HL-60 (cell line): ENCODE results near the gene AGAP1.

Experiments
- DNase-seq, 2 experiments: peaks; one replicate each; pipeline ENCODE4 v3.0.0-alpha.2; 2010 to 2020; ENCODE audit warnings: low read depth in 1 of 2, low spot score in 1 of 2
- H3K27ac ChIP-seq: fragments of 250-450 bp; sonication (Bioruptor Pico); replicated peaks from 2 replicates; pipeline ENCODE4 v1.5.1; 2020; ENCODE audit warnings: mild to moderate bottlenecking, moderate library complexity
- H3K27me3 ChIP-seq: fragments of 250-450 bp; sonication (Bioruptor Pico); 2 replicates; pipeline ENCODE4 v1.5.1; 2021; ENCODE audit warnings: mild to moderate bottlenecking, moderate library complexity; ENCODE audit not compliant: insufficient read depth, poor library complexity, severe bottlenecking
- H3K4me3 ChIP-seq: replicated peaks from 2 replicates; pipeline ENCODE4 v1.5.1; 2011; ENCODE audit warnings: mild to moderate bottlenecking, control low read depth, low read length; ENCODE audit not compliant: insufficient read depth
- GABPA ChIP-seq: IDR thresholded peaks from 2 replicates; pipeline ENCODE4 v1.6.1; 2012; ENCODE audit warnings: low read depth
- POLR2AphosphoS5 ChIP-seq: IDR thresholded peaks from 2 replicates; pipeline ENCODE4 v1.6.1; 2012; ENCODE audit warnings: low read depth
- SPI1 ChIP-seq: IDR thresholded peaks from 2 replicates; pipeline ENCODE4 v1.6.1; 2012; ENCODE audit warnings: low read depth, mild to moderate bottlenecking, borderline replicate concordance
- TF ChIP-seq, protein P1 (sequence below): IDR thresholded peaks from one replicate; pipeline ENCODE4 v1.5.1; 2011; ENCODE audit warnings: low read length, control low read depth, inconsistent platforms; ENCODE audit not compliant: insufficient read depth
- TF ChIP-seq, protein P2 (sequence below): IDR thresholded peaks from 2 replicates; pipeline ENCODE4 v1.6.1; 2012; ENCODE audit warnings: low read depth; ENCODE audit not compliant: insufficient replicate concordance

Gene AGAP1

DNA sequence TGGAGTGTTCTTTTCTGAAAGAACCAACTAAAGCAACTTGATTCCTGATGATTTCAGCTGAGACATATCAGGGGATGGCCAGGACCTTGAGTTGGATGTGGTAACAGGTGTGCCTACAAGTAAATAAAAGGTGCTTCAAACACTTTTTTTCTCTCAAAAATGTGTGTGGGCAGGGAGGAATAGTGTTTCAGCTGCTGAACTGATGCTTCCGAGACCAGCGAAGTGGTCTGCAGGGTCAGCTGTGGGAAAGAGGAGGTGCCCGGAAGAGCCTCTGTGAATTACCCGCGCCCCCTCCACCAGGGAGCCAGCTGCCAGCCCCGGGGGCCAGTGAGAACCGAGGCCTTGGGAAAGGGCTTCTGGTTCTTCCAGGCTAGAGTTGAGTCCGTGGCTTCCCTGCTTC is 425.0 kb downstream of the AGAP1 start:
- TF ChIP-seq, protein P1, sequence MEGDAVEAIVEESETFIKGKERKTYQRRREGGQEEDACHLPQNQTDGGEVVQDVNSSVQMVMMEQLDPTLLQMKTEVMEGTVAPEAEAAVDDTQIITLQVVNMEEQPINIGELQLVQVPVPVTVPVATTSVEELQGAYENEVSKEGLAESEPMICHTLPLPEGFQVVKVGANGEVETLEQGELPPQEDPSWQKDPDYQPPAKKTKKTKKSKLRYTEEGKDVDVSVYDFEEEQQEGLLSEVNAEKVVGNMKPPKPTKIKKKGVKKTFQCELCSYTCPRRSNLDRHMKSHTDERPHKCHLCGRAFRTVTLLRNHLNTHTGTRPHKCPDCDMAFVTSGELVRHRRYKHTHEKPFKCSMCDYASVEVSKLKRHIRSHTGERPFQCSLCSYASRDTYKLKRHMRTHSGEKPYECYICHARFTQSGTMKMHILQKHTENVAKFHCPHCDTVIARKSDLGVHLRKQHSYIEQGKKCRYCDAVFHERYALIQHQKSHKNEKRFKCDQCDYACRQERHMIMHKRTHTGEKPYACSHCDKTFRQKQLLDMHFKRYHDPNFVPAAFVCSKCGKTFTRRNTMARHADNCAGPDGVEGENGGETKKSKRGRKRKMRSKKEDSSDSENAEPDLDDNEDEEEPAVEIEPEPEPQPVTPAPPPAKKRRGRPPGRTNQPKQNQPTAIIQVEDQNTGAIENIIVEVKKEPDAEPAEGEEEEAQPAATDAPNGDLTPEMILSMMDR: no peak
- Histone ChIP-seq H3K4me3 (no peak overlapping the region), H3K27ac (no peak overlapping the region), H3K27me3 (no peaks in the 10 kb centered on the region)
- no peak for DNase-seq

DNA sequence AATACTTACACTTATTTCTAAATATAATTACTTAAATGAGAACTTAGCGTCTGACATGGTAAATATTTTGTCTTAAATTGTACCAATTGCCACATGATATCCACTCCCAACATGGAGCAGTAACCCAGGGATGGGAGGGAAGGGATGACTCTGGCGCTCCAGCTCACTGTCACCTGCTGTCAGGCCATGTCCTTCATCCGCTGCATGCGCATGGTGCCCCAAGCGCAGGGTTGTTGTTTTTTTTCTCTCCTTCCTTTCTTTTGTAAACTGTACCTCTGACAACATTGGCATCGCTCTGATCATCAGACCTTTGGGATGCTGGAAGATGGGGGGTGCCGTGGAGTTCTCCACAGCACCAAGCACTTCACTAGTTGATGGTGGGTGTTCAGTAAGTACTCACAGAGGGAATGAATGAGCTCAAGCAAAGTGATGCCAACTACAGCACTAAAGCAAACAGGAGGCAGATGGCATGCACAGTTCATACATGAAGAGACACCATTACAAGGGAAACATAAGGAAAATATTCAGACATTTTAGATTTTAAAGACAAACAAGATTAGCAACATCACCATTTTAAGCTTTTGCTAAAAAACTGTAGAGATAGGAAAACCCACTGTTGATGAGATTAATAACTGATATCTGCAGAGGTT is 426.5 kb downstream of the AGAP1 start:
- no peaks in the 10 kb centered on the region for H3K27me3 ChIP-seq
- H3K4me3 ChIP-seq: no peak overlapping the region
- no peak overlapping the region for H3K27ac ChIP-seq
- DNase-seq: no peak
- TF ChIP-seq GABPA (no peak), SPI1 (no peak), POLR2AphosphoS5 (no peak)
- TF ChIP-seq, protein P2, sequence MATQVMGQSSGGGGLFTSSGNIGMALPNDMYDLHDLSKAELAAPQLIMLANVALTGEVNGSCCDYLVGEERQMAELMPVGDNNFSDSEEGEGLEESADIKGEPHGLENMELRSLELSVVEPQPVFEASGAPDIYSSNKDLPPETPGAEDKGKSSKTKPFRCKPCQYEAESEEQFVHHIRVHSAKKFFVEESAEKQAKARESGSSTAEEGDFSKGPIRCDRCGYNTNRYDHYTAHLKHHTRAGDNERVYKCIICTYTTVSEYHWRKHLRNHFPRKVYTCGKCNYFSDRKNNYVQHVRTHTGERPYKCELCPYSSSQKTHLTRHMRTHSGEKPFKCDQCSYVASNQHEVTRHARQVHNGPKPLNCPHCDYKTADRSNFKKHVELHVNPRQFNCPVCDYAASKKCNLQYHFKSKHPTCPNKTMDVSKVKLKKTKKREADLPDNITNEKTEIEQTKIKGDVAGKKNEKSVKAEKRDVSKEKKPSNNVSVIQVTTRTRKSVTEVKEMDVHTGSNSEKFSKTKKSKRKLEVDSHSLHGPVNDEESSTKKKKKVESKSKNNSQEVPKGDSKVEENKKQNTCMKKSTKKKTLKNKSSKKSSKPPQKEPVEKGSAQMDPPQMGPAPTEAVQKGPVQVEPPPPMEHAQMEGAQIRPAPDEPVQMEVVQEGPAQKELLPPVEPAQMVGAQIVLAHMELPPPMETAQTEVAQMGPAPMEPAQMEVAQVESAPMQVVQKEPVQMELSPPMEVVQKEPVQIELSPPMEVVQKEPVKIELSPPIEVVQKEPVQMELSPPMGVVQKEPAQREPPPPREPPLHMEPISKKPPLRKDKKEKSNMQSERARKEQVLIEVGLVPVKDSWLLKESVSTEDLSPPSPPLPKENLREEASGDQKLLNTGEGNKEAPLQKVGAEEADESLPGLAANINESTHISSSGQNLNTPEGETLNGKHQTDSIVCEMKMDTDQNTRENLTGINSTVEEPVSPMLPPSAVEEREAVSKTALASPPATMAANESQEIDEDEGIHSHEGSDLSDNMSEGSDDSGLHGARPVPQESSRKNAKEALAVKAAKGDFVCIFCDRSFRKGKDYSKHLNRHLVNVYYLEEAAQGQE: no peak
- TF ChIP-seq, protein P1: no peak

DNA sequence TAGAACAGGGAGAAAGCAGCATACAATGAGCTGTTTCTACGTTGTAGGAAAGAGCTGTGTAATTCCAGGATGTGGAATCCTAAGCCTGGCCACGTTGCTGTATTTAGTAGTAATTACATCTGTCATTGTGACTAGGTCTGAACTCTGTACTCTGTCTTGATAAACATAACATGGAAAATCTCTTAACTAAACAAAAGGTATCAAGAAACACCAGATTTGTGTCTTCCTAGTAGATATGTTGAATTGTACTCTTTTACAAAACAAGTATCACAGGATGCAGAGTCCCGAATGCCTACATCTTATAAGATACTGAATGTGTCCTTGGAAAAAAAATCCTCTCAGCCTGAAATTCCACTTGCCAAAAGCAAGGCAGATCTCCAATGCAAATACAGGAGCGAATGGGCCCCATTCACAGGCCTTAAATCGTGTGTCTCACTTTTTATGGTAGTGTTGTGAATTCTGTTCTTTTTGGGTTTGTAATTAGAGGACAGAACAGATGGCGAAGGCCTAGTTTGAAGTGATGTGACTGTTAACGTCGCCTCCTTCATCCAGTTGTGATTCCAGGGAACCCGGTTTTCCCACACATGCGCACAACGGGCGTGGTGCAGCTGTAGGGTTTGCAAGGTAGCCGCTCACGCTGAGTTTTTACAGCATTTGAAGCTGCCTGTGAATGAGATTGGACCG is 427.8 kb downstream of the AGAP1 start:
- Histone ChIP-seq H3K27me3 (no peaks in the 10 kb centered on the region), H3K27ac (no peak overlapping the region), H3K4me3 (no peak overlapping the region)
- TF ChIP-seq, protein P1: no peak
- TF ChIP-seq GABPA: no peak
- no peak for DNase-seq

DNA sequence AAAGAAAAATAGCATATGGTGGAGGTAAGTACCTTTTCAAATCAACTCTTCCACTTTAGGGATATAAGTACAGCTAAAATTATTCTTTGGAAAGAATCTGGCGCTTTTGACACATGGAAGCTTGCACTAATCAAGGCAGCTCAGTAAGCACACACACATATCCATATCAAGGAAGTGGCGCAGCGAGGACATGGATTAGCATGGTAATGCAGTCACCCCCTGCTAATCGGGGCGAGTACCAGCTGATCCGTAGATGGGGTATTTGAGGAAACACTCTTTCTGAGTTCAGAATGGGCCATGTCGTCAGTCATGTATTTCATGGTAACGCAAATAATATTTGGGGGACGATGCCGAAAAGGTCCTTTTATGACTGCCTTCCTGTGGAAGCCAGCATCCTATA is 429.0 kb downstream of the AGAP1 start:
- no peak overlapping the region for H3K4me3 ChIP-seq
- no peak for DNase-seq
- H3K27ac ChIP-seq: no peak overlapping the region
- H3K27me3 ChIP-seq: no peaks in the 10 kb centered on the region
- TF ChIP-seq GABPA: no peak
- TF ChIP-seq, protein P1: no peak
- TF ChIP-seq SPI1: no peak
- TF ChIP-seq POLR2AphosphoS5: no peak
- TF ChIP-seq, protein P2: no peak
